ENCODE data around the gene SPEN.

SPEN gene

GRCh38 chr1:15985611-15986297, 138.2 kb downstream of the SPEN start:
- H3K36me3 ChIP-seq, result no peaks in the 10 kb centered on the region
- no peak overlapping the region for H3K4me3 ChIP-seq (ENCODE audit: low read depth in 1 of 2, low read length in 1 of 2)
- no peak for TF ChIP-seq CTCF (IDR thresholded peaks at IDR 0.05)
- H3K27me3 ChIP-seq, result no peaks in the 10 kb centered on the region
- H3K27ac ChIP-seq, result no peak overlapping the region
- no peaks in the 10 kb centered on the region for H3K4me1 ChIP-seq (ENCODE audit: control insufficient read depth in 1 of 2, insufficient read depth in 1 of 2, low read depth in 1 of 2, low read length in 1 of 2)
- H3K9me3 ChIP-seq, result no peaks in the 10 kb centered on the region

- no peaks in the 10 kb centered on the region for H3K27me3 ChIP-seq
- no peak for TF ChIP-seq CTCF (IDR thresholded peaks at IDR 0.05)
- H3K36me3 ChIP-seq, result no peaks in the 10 kb centered on the region
- H3K4me1 ChIP-seq (ENCODE audit: control insufficient read depth in 1 of 2, insufficient read depth in 1 of 2, low read depth in 1 of 2, low read length in 1 of 2), result no peaks in the 10 kb centered on the region
- H3K9me3 ChIP-seq, result no peaks in the 10 kb centered on the region
- H3K4me3 ChIP-seq (ENCODE audit: low read depth in 1 of 2, low read length in 1 of 2), result no peak overlapping the region
- H3K27ac ChIP-seq, result no peak overlapping the region
Observed at GRCh38 chr1:15988856-15989736, 141.6 kb downstream of the SPEN start.

DNA sequence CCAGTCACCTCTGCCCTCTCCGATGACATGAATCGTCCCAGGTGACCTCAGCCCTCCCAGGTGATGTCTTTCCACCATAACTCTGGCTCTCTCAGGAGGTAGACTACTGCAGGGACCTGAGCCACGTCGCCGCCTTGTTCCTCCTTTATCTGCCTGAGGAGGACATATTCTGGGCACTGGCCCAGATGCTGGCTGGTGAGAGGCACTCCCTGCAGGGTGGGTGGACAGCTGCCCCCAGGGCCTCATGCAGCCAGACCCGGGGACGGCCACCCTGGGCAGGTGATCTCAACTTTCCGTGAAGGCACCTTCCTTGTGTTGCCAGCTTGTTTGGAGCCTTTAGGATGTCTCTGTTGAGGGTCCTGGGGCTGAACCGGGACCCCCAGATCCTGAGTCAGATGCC, 142.3 kb downstream of the SPEN start:
- Histone ChIP-seq H3K4me1 (ENCODE audit: control insufficient read depth in 1 of 2, insufficient read depth in 1 of 2, low read depth in 1 of 2, low read length in 1 of 2) (no peaks in the 10 kb centered on the region), H3K27ac (no peak overlapping the region), H3K4me3 (ENCODE audit: low read depth in 1 of 2, low read length in 1 of 2) (no peak overlapping the region), H3K36me3 (no peaks in the 10 kb centered on the region), H3K9me3 (no peaks in the 10 kb centered on the region), H3K27me3 (no peaks in the 10 kb centered on the region)
- no peak for TF ChIP-seq CTCF (IDR thresholded peaks at IDR 0.05)
